HG03439 (cell line): ENCODE results near the gene UPF3A.
"Not testable (repeated sequence)": the region's sequence is repeated elsewhere in the genome, so short reads cannot be mapped to it uniquely, and the experiment has no call there.

Experiments
- ATAC-seq: cut with Tn5 transposase; IDR thresholded peaks from one replicate; pipeline ENCODE4 v1.9.1; 2021; ENCODE audit warnings: mild to moderate bottlenecking, moderate library complexity; ENCODE audit not compliant: unreplicated experiment

UPF3A gene

GRCh38 chr13:114328595-114328994, 47.2 kb downstream of the UPF3A start:
- ATAC-seq = no peak

- ATAC-seq = no peak
Observed at GRCh38 chr13:114330086-114330485, 48.7 kb downstream of the UPF3A start.

GRCh38 chr13:114333881-114334280, 52.5 kb downstream of the UPF3A start:
- not testable (repeated sequence) for ATAC-seq

- no peak for ATAC-seq
Observed at GRCh38 chr13:114334305-114335053, 53.1 kb downstream of the UPF3A start.

- ATAC-seq = not testable (repeated sequence)
Observed at GRCh38 chr13:114336457-114336856, 55.1 kb downstream of the UPF3A start.

GRCh38 chr13:114338959-114339358, 57.6 kb downstream of the UPF3A start:
- ATAC-seq = no peak

- ATAC-seq = no peak
Observed at GRCh38 chr13:114339857-114340534, 58.6 kb downstream of the UPF3A start.

GRCh38 chr13:114341003-114341777, 59.8 kb downstream of the UPF3A start:
- no peak for ATAC-seq

- not testable (repeated sequence) for ATAC-seq
Observed at GRCh38 chr13:114347256-114347655, 65.9 kb downstream of the UPF3A start.

GRCh38 chr13:114352763-114353162, 71.4 kb downstream of the UPF3A start:
- not testable (repeated sequence) for ATAC-seq

- not testable (repeated sequence) for ATAC-seq
Observed at GRCh38 chr13:114353382-114353781, 72.0 kb downstream of the UPF3A start.
